Esophagus muscularis mucosa (tissue), 4 donors: ENCODE results near the gene PANX2. TPM values are rescaled to one million over a fixed set of nuclear protein-coding genes. Genes with fewer than 3 reads are reported as not detected.

Experiments
- DNase-seq: peaks from one replicate; pipeline ENCODE4 v3.0.0-alpha.2; 2017; ENCODE audit errors: extremely low spot score
- H3K27ac ChIP-seq, 4 donors: fragments of 200-600 bp; sonication (generic); replicated peaks in 1 of 4; 1 replicate in 3 of 4; 2 replicates in 1 of 4; pipeline ENCODE4 v1.5.1; 2016 to 2019; ENCODE audit warnings: mild to moderate bottlenecking in 1 of 4
- H3K27me3 ChIP-seq, 4 donors: fragments of 200-600 bp; sonication (generic); one replicate each; pipeline versions ENCODE4 v1.5.1 to v1.6.0; 2016 to 2019
- H3K36me3 ChIP-seq, 4 donors: fragments of 200-600 bp; sonication (generic); one replicate each; pipeline ENCODE4 v1.5.1; 2016 to 2019
- H3K4me1 ChIP-seq, 4 donors: fragments of 200-600 bp; sonication (generic); one replicate each; pipeline ENCODE4 v1.5.1; 2016 to 2019
- H3K4me3 ChIP-seq, 4 donors: fragments of 200-600 bp; sonication (generic); 1 replicate in 2 of 4; 2 replicates in 2 of 4; pipeline ENCODE4 v1.5.1; 2016 to 2019; ENCODE audit warnings: mild to moderate bottlenecking in 4 of 4, moderate library complexity in 1 of 4
- H3K9me3 ChIP-seq, 4 donors: fragments of 200-600 bp; sonication (generic); 1 replicate in 3 of 4; 2 replicates in 1 of 4; pipeline ENCODE4 v1.5.1; 2016 to 2019
- CTCF ChIP-seq, 3 experiments: fragments of 200-600 bp in 2 of 3; fragments of 450-650 bp in 1 of 3; sonication (generic) in 2 of 3; IDR thresholded peaks; one replicate each; pipeline ENCODE4 v1.5.1; 2017 to 2019; ENCODE audit warnings: antibody characterized with exemption in 3 of 3, mild to moderate bottlenecking in 2 of 3, moderate library complexity in 1 of 3
- EP300 ChIP-seq: sonication (generic); formaldehyde crosslinking; IDR thresholded peaks from one replicate; pipeline ENCODE4 v1.6.1; 2017; ENCODE audit warnings: antibody characterized with exemption
- POLR2A ChIP-seq: fragments of 450-650 bp; IDR thresholded peaks from one replicate; pipeline ENCODE4 v1.6.1; 2017; ENCODE audit warnings: antibody characterized with exemption, moderate library complexity, mild to moderate bottlenecking, low read depth
- POLR2AphosphoS5 ChIP-seq, 2 donors: sonication (generic); formaldehyde crosslinking; IDR thresholded peaks; one replicate each; pipeline ENCODE4 v1.6.1; 2017; ENCODE audit warnings: antibody characterized with exemption in 2 of 2
- WGBS: methylation state at CpG from one replicate; pipeline ENCODE4 v1.1.5; 2018; 5-methylcytosine and 5-hydroxymethylcytosine counted together
- intact Hi-C: fragments of 100-400 bp; cut with DNase I; formaldehyde crosslinking; loops from one replicate; pipeline ENCODE4 v1.15.1; 2023
- total RNA-seq, 4 donors: library from RNA; depleted of rRNA; stranded (reverse); fragments of >200 nt; gene quantifications; one replicate each; pipeline versions ENCODE4 v1.1.0 to v1.2.1, GENCODE V29; 2016

PANX2 gene
- total RNA-seq, 4 donors from 2014 or later: 0.33 to 1.0 (median 0.56) TPM

DNA sequence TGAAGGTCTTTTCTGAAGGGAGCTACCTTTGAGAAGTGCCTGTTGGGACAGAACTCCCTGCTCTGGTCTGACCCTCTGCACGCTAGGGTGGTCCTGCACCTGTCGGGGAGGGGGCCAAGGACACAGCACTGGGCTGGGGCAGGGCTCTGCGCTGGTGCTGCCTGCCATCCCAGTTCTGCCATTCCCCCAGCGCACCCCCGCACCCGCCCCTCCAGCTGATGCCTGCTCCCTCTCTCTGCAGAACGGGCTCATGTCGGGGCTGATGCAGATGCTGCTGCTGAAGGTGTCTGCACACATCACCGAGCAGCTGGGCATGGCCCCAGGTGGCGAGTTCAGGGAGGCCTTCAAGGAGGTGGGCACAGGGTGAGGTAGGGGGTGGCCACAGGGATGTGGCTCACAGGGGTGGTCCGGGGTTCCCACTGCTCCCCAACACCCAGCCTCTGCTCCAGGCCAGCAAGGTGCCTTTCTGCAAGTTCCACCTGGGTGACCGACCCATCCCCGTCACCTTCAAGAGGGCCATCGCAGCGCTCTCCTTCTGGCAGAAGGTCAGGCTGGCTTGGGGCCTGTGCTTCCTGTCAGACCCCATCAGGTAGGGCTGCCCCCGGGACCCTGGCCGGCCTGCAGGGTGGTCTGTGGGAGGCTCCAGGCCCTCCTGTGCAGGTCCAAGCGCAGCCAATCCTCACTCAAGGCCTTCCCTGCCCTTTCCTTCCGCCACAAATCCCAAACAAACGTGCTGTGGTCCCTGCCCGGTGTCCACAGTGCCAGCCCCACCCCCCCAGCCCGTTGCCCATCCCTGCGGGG, 26.7 kb downstream of the PANX2 start:
- Histone ChIP-seq H3K27ac (no peak overlapping the region), H3K4me1 (peaks cover 16 to 31% (median 23%) of the 10 kb centered on the region in 4 donors), H3K27me3 (no peaks in the 10 kb centered on the region), H3K36me3 (peaks cover 5 to 62% (median 59%) of the 10 kb centered on the region in 4 donors), H3K9me3 (no peaks in the 10 kb centered on the region), H3K4me3 (no peak overlapping the region)
- no peak for DNase-seq
- WGBS: 86% methylated on average over 17 of the region's 23 CpGs
- intact Hi-C loops: no loop called here
- TF ChIP-seq POLR2AphosphoS5 (IDR thresholded peaks at IDR 0.05): no peak
- TF ChIP-seq CTCF (IDR thresholded peaks at IDR 0.05): no peak
- no peak for TF ChIP-seq POLR2A
- TF ChIP-seq EP300: no peak

- H3K36me3 ChIP-seq: peaks cover 5 to 61% (median 58%) of the 10 kb centered on the region in 4 donors
- no peak overlapping the region for H3K4me3 ChIP-seq
- intact Hi-C loops: no loop called here
- H3K27ac ChIP-seq: no peak overlapping the region
- no peak for TF ChIP-seq CTCF (IDR thresholded peaks at IDR 0.05)
- TF ChIP-seq POLR2A: no peak
- TF ChIP-seq EP300: no peak
- no peak for TF ChIP-seq POLR2AphosphoS5 (IDR thresholded peaks at IDR 0.05)
- H3K27me3 ChIP-seq: no peaks in the 10 kb centered on the region
- WGBS: 91% methylated on average over 30 of the region's 61 CpGs
- no peak for DNase-seq
- no peaks in the 10 kb centered on the region for H3K9me3 ChIP-seq
- peaks cover 22 to 30% (median 30%) of the 10 kb centered on the region in 4 donors for H3K4me1 ChIP-seq
Measured at GRCh38 chr22:50197856-50198623, 27.5 kb downstream of the PANX2 start.

DNA sequence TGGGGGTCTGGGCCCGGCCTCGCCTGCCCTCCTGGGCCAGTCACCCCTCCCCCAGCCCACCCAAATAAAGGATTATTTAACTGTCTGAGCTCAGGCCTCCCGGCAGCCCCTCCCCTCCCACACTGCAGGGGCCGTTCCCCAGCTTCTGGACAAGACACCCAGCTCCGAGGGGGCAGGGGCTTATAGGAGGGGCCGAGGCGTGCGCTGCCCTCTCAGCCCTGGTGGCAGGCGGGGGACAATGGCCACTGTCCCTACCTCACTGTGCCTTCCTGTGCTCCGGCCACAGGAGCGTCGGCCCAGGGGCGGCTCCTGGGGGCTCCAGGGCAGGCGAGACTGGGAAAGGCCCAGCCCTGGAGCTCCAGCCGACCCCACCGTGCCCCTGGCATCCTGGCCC, 28.1 kb downstream of the PANX2 start:
- TF ChIP-seq POLR2A (no peak), POLR2AphosphoS5 (IDR thresholded peaks at IDR 0.05) (no peak), CTCF (IDR thresholded peaks at IDR 0.05) (no peak), EP300 (no peak)
- no peaks in the 10 kb centered on the region for H3K9me3 ChIP-seq

GRCh38 chr22:50199251-50199721, 28.8 kb downstream of the PANX2 start:
- WGBS: 63% methylated on average over 12 of the region's 18 CpGs
- H3K4me3 ChIP-seq: peak overlapping the region in 2 of 4 donors; percentile 73 to 96
- peak overlapping the region; percentile 81 to 88 (median 82) for H3K27ac ChIP-seq
- TF ChIP-seq EP300 (no peak), POLR2A (no peak), POLR2AphosphoS5 (IDR thresholded peaks at IDR 0.05) (no peak), CTCF (IDR thresholded peaks at IDR 0.05) (no peak)
- H3K27me3 ChIP-seq: no peaks in the 10 kb centered on the region
- no peaks in the 10 kb centered on the region for H3K9me3 ChIP-seq
- DNase-seq: no peak
- intact Hi-C loops: no loop called here
- H3K4me1 ChIP-seq: peaks cover 22 to 30% (median 30%) of the 10 kb centered on the region in 4 donors
- H3K36me3 ChIP-seq: peaks cover 4 to 58% (median 48%) of the 10 kb centered on the region in 4 donors

More for the DNA sequence above, 28.1 kb downstream of the PANX2 start:
- Histone ChIP-seq H3K36me3 (peaks cover 5 to 61% (median 55%) of the 10 kb centered on the region in 4 donors), H3K4me3 (no peak overlapping the region), H3K27ac (no peak overlapping the region), H3K27me3 (no peaks in the 10 kb centered on the region), H3K4me1 (peaks cover 22 to 30% (median 30%) of the 10 kb centered on the region in 4 donors)
- intact Hi-C loops: no loop called here
- no peak for DNase-seq
- WGBS: 86% methylated on average over 11 of the region's 16 CpGs
